Lower leg skin (tissue), 4 donors: ENCODE data around the gene NFKB2. TPM values are rescaled to one million over a fixed set of nuclear protein-coding genes. Genes with fewer than 3 reads are reported as not detected.

ENCODE experiments used
- DNase-seq, 2 donors: peaks; one replicate each; pipeline ENCODE4 v3.0.0-alpha.2; 2019; ENCODE audit warnings: low spot score in 2 of 2
- H3K4me3 ChIP-seq: fragments of 200-600 bp; sonication (generic); 2 replicates; pipeline ENCODE4 v1.5.1; 2017; ENCODE audit warnings: mild to moderate bottlenecking, low read depth; ENCODE audit not compliant: poor library complexity, severe bottlenecking
- CTCF ChIP-seq, 3 donors: fragments of 450-650 bp; IDR thresholded peaks; one replicate each; pipeline ENCODE4 v1.5.1; 2016; ENCODE audit warnings: antibody characterized with exemption in 3 of 3, mild to moderate bottlenecking in 3 of 3, moderate library complexity in 2 of 3
- POLR2A ChIP-seq, 2 donors: fragments of 450-650 bp; IDR thresholded peaks; one replicate each; pipeline ENCODE4 v1.6.1; 2016 to 2017; ENCODE audit warnings: antibody characterized with exemption in 2 of 2, mild to moderate bottlenecking in 1 of 2, moderate library complexity in 1 of 2
- WGBS, 2 donors: methylation state at CpG; one replicate each; pipeline ENCODE4 v1.1.5; 2018; 5-methylcytosine and 5-hydroxymethylcytosine counted together
- intact Hi-C: fragments of 100-400 bp; cut with DNase I; formaldehyde crosslinking; loops from one replicate; pipeline ENCODE4 v1.15.0; 2023; ENCODE audit warnings: low total_unique reads
- microRNA counts, 2 donors: library from miRNA; unstranded; fragments of <30 nt; microRNA quantifications; one replicate each; lab custom pipeline; 2016
- microRNA-seq, 2 donors: library from miRNA; unstranded; fragments of <30 nt; microRNA quantifications; one replicate each; pipeline ENCODE4, GENCODE V29; 2016; ENCODE audit warnings: borderline replicate concordance in 2 of 2, borderline number of aligned reads in 1 of 2
- total RNA-seq, 4 donors: library from RNA; depleted of rRNA; stranded (reverse); fragments of >200 nt; gene quantifications; one replicate each; pipeline ENCODE4 v1.1.0, GENCODE V29; 2016

The NFKB2 gene
- total RNA-seq, 4 donors from 2014 or later = 19.4 to 36.1 (median 20.1) TPM

- TF ChIP-seq POLR2A (IDR thresholded peaks at IDR 0.05) = no peak
- intact Hi-C loops = no loop called here
- peak; percentile 78 to 92 for DNase-seq
Measured at GRCh38 chr10:102449321-102450123, 54.0 kb downstream of the NFKB2 start.

GRCh38 chr10:102450124-102450373, 54.5 kb downstream of the NFKB2 start:
- WGBS, 2 donors = 0% methylated on average over 6 to 11 of the region's 11 CpGs
- intact Hi-C loops = no loop called here
- DNase-seq = no peak
- TF ChIP-seq CTCF (IDR thresholded peaks at IDR 0.05) (no peak), POLR2A (IDR thresholded peaks at IDR 0.05) (no peak)
- peak overlapping the region; percentile 79 for H3K4me3 ChIP-seq

More at GRCh38 chr10:102449321-102450123, 54.0 kb downstream of the NFKB2 start:
- H3K4me3 ChIP-seq = peak overlapping the region; percentile 79
- WGBS, 2 donors = 10 to 12% methylated on average over 30 of the region's 30 CpGs

GRCh38 chr10:102450374-102451104, 55.0 kb downstream of the NFKB2 start:
- intact Hi-C loops = no loop called here
- peak; percentile 51 to 94 for DNase-seq
- TF ChIP-seq POLR2A (IDR thresholded peaks at IDR 0.05) = peak in 1 of 2 donors; percentile 6
- TF ChIP-seq CTCF (IDR thresholded peaks at IDR 0.05) = no peak
- WGBS, 2 donors = 0 to 1% methylated on average over 5 to 46 of the region's 104 CpGs
- H3K4me3 ChIP-seq = peak overlapping the region; percentile 79

- peak within 1 kb of the TSS; percentile 79 for H3K4me3 ChIP-seq
- no peak for TF ChIP-seq CTCF (IDR thresholded peaks at IDR 0.05)
- no peak for TF ChIP-seq POLR2A (IDR thresholded peaks at IDR 0.05)
- intact Hi-C loops = no loop called here
- WGBS, 2 donors = 22 to 28% methylated on average over 19 to 28 of the region's 28 CpGs
- peak in 1 of 2 donors; percentile 84 for DNase-seq
Measured at GRCh38 chr10:102451105-102451969, 55.8 kb downstream of the NFKB2 start, which contains the start of gene C10orf95. Gene C10orf95, minus strand, starts transcription at chr10:102451543. Its CDS starts 450 bp downstream, at chr10:102451093.

MicroRNA genes within 50 kb of the gene (microRNA counts, 767-probe panel; counts per million panel counts)
- microRNA hsa-miR-146b-3p (lab: Ali Mortazavi, UCI) (0 to 358 counts per million in 2 donors), microRNA hsa-miR-146b-5p (lab: Ali Mortazavi, UCI) (0 to 358 counts per million in 2 donors)

Small RNA genes lying within 50 kb of the gene (microRNA-seq; reads per million reads assigned to microRNA genes)
- 842 to 877 reads per million in 2 donors for gene MIR146B

Other genes with a start within 250 kb of the NFKB2 start
- 10 to 100 TPM; 25.7 to 41.9 (median 39.1) TPM for gene NOLC1, start 243.3 kb upstream of the NFKB2 start, total RNA-seq
- 100 to 1,000 TPM in 1 of 4 donors, 10 to 100 TPM in 1, 1 to 10 TPM in 2; 2.5 to 106 (median 29.8) TPM for gene ELOVL3, start 169.4 kb upstream of the NFKB2 start, total RNA-seq
- gene PITX3, start 154.2 kb upstream of the NFKB2 start, total RNA-seq = not detected
- gene GBF1, start 150.2 kb upstream of the NFKB2 start, total RNA-seq = 10 to 100 TPM; 30.1 to 42.6 (median 39.1) TPM
- 1 to 10 TPM in 3 of 4 donors, under 1 TPM in 1; 0.56 to 4.5 (median 2.1) TPM for gene PSD, start 23.1 kb downstream of the NFKB2 start, total RNA-seq
- gene FBXL15, start 25.1 kb downstream of the NFKB2 start, total RNA-seq = 10 to 100 TPM; 18.2 to 25.3 (median 19.1) TPM
- 10 to 100 TPM; 30.3 to 51.2 (median 32.7) TPM for gene CUEDC2, start 36.9 kb downstream of the NFKB2 start, total RNA-seq
- gene C10orf95, start 55.8 kb downstream of the NFKB2 start, total RNA-seq = 10 to 100 TPM in 3 of 4 donors, 1 to 10 TPM in 1; 7.6 to 17.3 (median 11.5) TPM
- 100 to 1,000 TPM in 2 of 4 donors, 10 to 100 TPM in 2; 77.7 to 131 (median 106) TPM for gene ACTR1A, start 107.0 kb downstream of the NFKB2 start, total RNA-seq
- 10 to 100 TPM; 15.8 to 19.8 (median 18.0) TPM for gene SUFU, start 108.3 kb downstream of the NFKB2 start, total RNA-seq
- gene TRIM8, start 248.8 kb downstream of the NFKB2 start, total RNA-seq = 100 to 1,000 TPM in 3 of 4 donors, 10 to 100 TPM in 1; 91.7 to 128 (median 106) TPM